ENCODE measurements around the gene HDLBP. TPM values are rescaled to one million over a fixed set of nuclear protein-coding genes. Genes with fewer than 3 reads are reported as not detected.
A peak's percentile ranks its signal among the peaks of the same experiment; 100 is the strongest.

Gene HDLBP
- polyA plus RNA-seq, 3 donors = 50.4 to 73.1 (median 69.9) TPM

DNA sequence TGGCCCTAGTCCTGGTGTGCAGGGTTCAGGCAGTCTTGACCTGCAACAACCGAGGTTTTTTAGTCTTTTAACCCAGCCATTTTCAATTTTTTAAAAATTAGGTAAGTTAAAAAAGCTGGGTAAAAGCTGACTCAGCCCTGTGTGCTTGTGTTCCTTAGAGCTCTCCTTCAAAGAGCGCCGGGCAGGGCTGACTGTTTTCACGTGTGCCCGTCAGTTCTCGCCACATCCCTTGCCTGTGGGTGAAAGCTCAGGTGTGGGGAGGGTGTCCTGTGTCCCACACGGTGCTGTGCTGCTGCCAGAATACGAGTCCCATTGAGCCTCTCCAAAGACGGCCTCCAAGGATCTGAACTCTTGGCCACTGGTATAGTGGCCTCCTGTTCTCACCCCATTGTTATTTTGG lies 132.3 kb downstream of the HDLBP start:
- H3K79me2 ChIP-seq (ENCODE audit: insufficient read depth, low read length) = no peaks in the 10 kb centered on the region
- no peak overlapping the region for H3K27ac ChIP-seq (ENCODE audit: low read depth in 1 of 2, low read length in 2 of 2)
- H3K4me2 ChIP-seq (replicated peaks; ENCODE audit: extremely low read depth, low read length, poor library complexity, severe bottlenecking) = no peak overlapping the region
- H3K4me3 ChIP-seq (replicated peaks in 1 of 3; ENCODE audit: low read depth in 2 of 3, low read length in 3 of 3) = no peak overlapping the region
- intact Hi-C loops (cut with micrococcal nuclease) = no loop called here
- H2AFZ ChIP-seq (ENCODE audit: insufficient read depth, low read depth, low read length, poor library complexity, severe bottlenecking) = no peak overlapping the region
- no peaks in the 10 kb centered on the region for H3K27me3 ChIP-seq (ENCODE audit: control insufficient read depth in 2 of 2, insufficient read depth in 2 of 2, low read length in 2 of 2)
- peaks cover 24 to 50% of the 10 kb centered on the region in 2 donors for H3K36me3 ChIP-seq (replicated peaks in 1 of 2; ENCODE audit: control insufficient read depth in 1 of 2, insufficient read depth in 2 of 2, low read length in 2 of 2)
- H3K4me1 ChIP-seq (ENCODE audit: control insufficient read depth in 1 of 2, insufficient read depth in 2 of 2, low read length in 2 of 2) = no peaks in the 10 kb centered on the region
- H3K27me3 Mint-ChIP-seq (ENCODE audit: low read depth in 3 of 3) = peaks cover 0 to 2% (median 0%) of the 10 kb centered on the region in 3 donors
- H3K9ac ChIP-seq (ENCODE audit: insufficient read depth, low read length, poor library complexity, severe bottlenecking) = no peak overlapping the region
- no peak for DNase-seq
- peaks cover 43 to 53% of the 10 kb centered on the region in 2 donors for H3K36me3 Mint-ChIP-seq
- no peaks in the 10 kb centered on the region for H3K9me3 ChIP-seq (replicated peaks in 1 of 2; ENCODE audit: control insufficient read depth in 1 of 2, insufficient read depth in 1 of 2, low read length in 2 of 2)
- no peaks in the 10 kb centered on the region for H4K20me1 ChIP-seq (ENCODE audit: insufficient read depth, low read length)
- peaks cover 0 to 1% (median 0%) of the 10 kb centered on the region in 7 donors for H3K9me3 Mint-ChIP-seq
- H3K4me1 Mint-ChIP-seq = no peaks in the 10 kb centered on the region
- TF ChIP-seq, protein P1, sequence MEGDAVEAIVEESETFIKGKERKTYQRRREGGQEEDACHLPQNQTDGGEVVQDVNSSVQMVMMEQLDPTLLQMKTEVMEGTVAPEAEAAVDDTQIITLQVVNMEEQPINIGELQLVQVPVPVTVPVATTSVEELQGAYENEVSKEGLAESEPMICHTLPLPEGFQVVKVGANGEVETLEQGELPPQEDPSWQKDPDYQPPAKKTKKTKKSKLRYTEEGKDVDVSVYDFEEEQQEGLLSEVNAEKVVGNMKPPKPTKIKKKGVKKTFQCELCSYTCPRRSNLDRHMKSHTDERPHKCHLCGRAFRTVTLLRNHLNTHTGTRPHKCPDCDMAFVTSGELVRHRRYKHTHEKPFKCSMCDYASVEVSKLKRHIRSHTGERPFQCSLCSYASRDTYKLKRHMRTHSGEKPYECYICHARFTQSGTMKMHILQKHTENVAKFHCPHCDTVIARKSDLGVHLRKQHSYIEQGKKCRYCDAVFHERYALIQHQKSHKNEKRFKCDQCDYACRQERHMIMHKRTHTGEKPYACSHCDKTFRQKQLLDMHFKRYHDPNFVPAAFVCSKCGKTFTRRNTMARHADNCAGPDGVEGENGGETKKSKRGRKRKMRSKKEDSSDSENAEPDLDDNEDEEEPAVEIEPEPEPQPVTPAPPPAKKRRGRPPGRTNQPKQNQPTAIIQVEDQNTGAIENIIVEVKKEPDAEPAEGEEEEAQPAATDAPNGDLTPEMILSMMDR (IDR thresholded peaks at IDR 0.05) = no peak
- WGBS (ENCODE audit: insufficient coverage) = 88% methylated on average over 6 of the region's 9 CpGs
- H3K4me3 Mint-ChIP-seq = no peak overlapping the region
- peak overlapping the region in 1 of 7 donors; percentile 65 for H3K27ac Mint-ChIP-seq

DNA sequence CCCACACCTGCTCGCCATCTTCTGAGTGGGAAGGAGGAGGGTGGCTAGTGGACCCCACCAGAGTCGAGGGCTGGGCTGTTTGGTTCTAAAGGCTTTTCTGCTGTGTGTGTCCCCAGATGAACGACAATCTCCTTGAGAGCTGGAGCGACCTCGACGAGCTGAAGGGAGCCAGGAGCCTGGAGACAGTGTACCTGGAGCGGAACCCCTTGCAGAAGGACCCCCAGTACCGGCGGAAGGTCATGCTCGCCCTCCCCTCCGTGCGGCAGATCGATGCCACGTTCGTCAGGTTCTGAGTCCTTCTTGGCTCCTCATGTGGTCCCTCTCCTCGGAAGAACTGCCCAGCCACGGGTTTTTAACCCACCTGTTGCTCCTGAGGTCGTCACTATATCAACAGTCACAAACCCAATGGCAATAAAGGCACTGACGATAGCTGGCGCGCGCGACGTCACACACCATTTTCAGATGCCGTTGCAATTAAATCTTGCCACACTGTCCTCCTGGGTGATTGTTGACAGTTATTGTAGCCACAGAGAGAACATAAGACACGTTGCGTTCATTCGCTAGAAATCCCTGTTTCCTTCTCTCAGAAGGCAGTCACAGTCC lies 132.8 kb downstream of the HDLBP start:
- H3K9ac ChIP-seq (ENCODE audit: insufficient read depth, low read length, poor library complexity, severe bottlenecking) = no peak overlapping the region
- Mint-ChIP-seq H3K27ac (no peak overlapping the region), H3K9me3 (peaks cover 0 to 1% (median 1%) of the 10 kb centered on the region in 7 donors), H3K36me3 (peaks cover 45 to 59% of the 10 kb centered on the region in 2 donors), H3K27me3 (ENCODE audit: low read depth in 3 of 3) (peaks cover 0 to 2% (median 0%) of the 10 kb centered on the region in 3 donors), H3K4me1 (no peaks in the 10 kb centered on the region), H3K4me3 (no peak overlapping the region)
- H3K27me3 ChIP-seq (ENCODE audit: control insufficient read depth in 2 of 2, insufficient read depth in 2 of 2, low read length in 2 of 2) = no peaks in the 10 kb centered on the region
- no peak overlapping the region for H3K4me2 ChIP-seq (replicated peaks; ENCODE audit: extremely low read depth, low read length, poor library complexity, severe bottlenecking)
- H4K20me1 ChIP-seq (ENCODE audit: insufficient read depth, low read length) = no peaks in the 10 kb centered on the region
- no peak overlapping the region for H2AFZ ChIP-seq (ENCODE audit: insufficient read depth, low read depth, low read length, poor library complexity, severe bottlenecking)
- H3K79me2 ChIP-seq (ENCODE audit: insufficient read depth, low read length) = no peaks in the 10 kb centered on the region
- peaks cover 29 to 55% of the 10 kb centered on the region in 2 donors for H3K36me3 ChIP-seq (replicated peaks in 1 of 2; ENCODE audit: control insufficient read depth in 1 of 2, insufficient read depth in 2 of 2, low read length in 2 of 2)
- 97% methylated on average over 27 of the region's 28 CpGs for WGBS (ENCODE audit: insufficient coverage)
- H3K4me1 ChIP-seq (ENCODE audit: control insufficient read depth in 1 of 2, insufficient read depth in 2 of 2, low read length in 2 of 2) = no peaks in the 10 kb centered on the region
- DNase-seq = no peak
- TF ChIP-seq, protein P1 (IDR thresholded peaks at IDR 0.05) = no peak
- H3K27ac ChIP-seq (ENCODE audit: low read depth in 1 of 2, low read length in 2 of 2) = no peak overlapping the region
- H3K9me3 ChIP-seq (replicated peaks in 1 of 2; ENCODE audit: control insufficient read depth in 1 of 2, insufficient read depth in 1 of 2, low read length in 2 of 2) = no peaks in the 10 kb centered on the region
- intact Hi-C loops (cut with micrococcal nuclease) = no loop called here
- H3K4me3 ChIP-seq (replicated peaks in 1 of 3; ENCODE audit: low read depth in 2 of 3, low read length in 3 of 3) = no peak overlapping the region
